PC-9 (cell line): ENCODE data around the gene BBS9.

Source experiments
- CTCF ChIP-seq: fragments of 200-600 bp; sonication (generic); conservative IDR thresholded peaks from 2 replicates; pipeline ENCODE4 v1.6.1; 2017; ENCODE audit warnings: mixed run types, antibody characterized with exemption, mild to moderate bottlenecking, moderate library complexity
- EZH2 ChIP-seq: fragments of 200-600 bp; sonication (generic); IDR thresholded peaks from 2 replicates; pipeline ENCODE4 v1.8.0; 2017; ENCODE audit warnings: antibody characterized with exemption, low read depth

- no peak for TF ChIP-seq EZH2
- no peak for TF ChIP-seq CTCF
These were observed 61.4 kb downstream of the BBS9 start for GRCh38 chr7:33190688-33191304.
